Ishikawa (cell line): Measurements from ENCODE around the gene PTPN1.

Source experiments
- CEBPB ChIP-seq: IDR thresholded peaks from 2 replicates; pipeline ENCODE4 v1.6.1; 2012
- CREB1 ChIP-seq: IDR thresholded peaks from 2 replicates; pipeline ENCODE4 v1.6.1; 2012; ENCODE audit warnings: low read depth
- EGR1 ChIP-seq: IDR thresholded peaks from 2 replicates; pipeline ENCODE4 v1.6.1; 2012
- EP300 ChIP-seq: IDR thresholded peaks from 2 replicates; pipeline ENCODE4 v1.6.1; 2012; ENCODE audit warnings: borderline replicate concordance
- FOXM1 ChIP-seq: IDR thresholded peaks from 2 replicates; pipeline ENCODE4 v1.6.1; 2012; ENCODE audit warnings: low read depth, borderline replicate concordance
- NFIC ChIP-seq: IDR thresholded peaks from 2 replicates; pipeline ENCODE4 v1.6.1; 2012
- RAD21 ChIP-seq: IDR thresholded peaks from 2 replicates; pipeline ENCODE4 v1.6.1; 2012; ENCODE audit warnings: low read depth
- TAF1 ChIP-seq: IDR thresholded peaks from 2 replicates; pipeline ENCODE4 v1.6.1; 2012; ENCODE audit warnings: low read depth, mild to moderate bottlenecking
- TCF12 ChIP-seq: IDR thresholded peaks from 2 replicates; pipeline ENCODE4 v1.6.1; 2012; ENCODE audit warnings: low read depth
- TEAD4 ChIP-seq: IDR thresholded peaks from 2 replicates; pipeline ENCODE4 v1.6.1; 2012
- YY1 ChIP-seq: IDR thresholded peaks from 2 replicates; pipeline ENCODE4 v1.6.1; 2012; ENCODE audit warnings: low read depth
- ZBTB7A ChIP-seq: IDR thresholded peaks from 2 replicates; pipeline ENCODE4 v1.6.1; 2012; ENCODE audit warnings: low read depth
- TF ChIP-seq, protein P1 (sequence below): IDR thresholded peaks from 2 replicates; pipeline ENCODE4 v1.6.1; 2012
- TF ChIP-seq, protein P2 (sequence below): IDR thresholded peaks from 2 replicates; pipeline ENCODE4 v1.6.1; 2012
- TF ChIP-seq, protein P3 (sequence below): IDR thresholded peaks from 2 replicates; pipeline ENCODE4 v1.6.1; 2012; ENCODE audit warnings: low read depth, mild to moderate bottlenecking

Gene PTPN1

DNA sequence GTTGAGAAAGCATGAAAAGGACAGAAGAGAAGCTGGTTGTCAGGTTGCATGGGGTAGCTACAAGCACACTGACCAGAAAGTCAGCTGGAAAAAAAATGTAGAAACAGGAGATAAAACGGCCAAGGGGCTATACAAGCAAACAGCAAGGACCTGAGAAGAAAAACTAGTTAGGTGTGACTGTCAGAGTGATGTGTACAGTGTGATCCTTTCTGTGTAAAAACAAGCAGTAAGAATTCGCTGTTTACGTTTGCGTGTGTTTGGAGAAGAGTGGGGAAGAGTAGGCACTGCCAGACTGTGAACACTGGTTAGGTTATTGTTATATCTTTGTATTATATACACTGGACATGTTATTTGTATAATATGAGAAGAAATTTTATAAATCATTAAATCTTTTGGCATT, 28.1 kb downstream of the PTPN1 start:
- TF ChIP-seq TCF12 (no peak), FOXM1 (no peak), CEBPB (no peak), TAF1 (no peak), NFIC (no peak), CREB1 (no peak), EP300 (no peak), EGR1 (no peak)
- TF ChIP-seq, protein P1, sequence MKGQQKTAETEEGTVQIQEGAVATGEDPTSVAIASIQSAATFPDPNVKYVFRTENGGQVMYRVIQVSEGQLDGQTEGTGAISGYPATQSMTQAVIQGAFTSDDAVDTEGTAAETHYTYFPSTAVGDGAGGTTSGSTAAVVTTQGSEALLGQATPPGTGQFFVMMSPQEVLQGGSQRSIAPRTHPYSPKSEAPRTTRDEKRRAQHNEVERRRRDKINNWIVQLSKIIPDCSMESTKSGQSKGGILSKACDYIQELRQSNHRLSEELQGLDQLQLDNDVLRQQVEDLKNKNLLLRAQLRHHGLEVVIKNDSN, result no peak
- TF ChIP-seq, protein P2, sequence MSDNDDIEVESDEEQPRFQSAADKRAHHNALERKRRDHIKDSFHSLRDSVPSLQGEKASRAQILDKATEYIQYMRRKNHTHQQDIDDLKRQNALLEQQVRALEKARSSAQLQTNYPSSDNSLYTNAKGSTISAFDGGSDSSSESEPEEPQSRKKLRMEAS, result no peak
- TF ChIP-seq, protein P3, sequence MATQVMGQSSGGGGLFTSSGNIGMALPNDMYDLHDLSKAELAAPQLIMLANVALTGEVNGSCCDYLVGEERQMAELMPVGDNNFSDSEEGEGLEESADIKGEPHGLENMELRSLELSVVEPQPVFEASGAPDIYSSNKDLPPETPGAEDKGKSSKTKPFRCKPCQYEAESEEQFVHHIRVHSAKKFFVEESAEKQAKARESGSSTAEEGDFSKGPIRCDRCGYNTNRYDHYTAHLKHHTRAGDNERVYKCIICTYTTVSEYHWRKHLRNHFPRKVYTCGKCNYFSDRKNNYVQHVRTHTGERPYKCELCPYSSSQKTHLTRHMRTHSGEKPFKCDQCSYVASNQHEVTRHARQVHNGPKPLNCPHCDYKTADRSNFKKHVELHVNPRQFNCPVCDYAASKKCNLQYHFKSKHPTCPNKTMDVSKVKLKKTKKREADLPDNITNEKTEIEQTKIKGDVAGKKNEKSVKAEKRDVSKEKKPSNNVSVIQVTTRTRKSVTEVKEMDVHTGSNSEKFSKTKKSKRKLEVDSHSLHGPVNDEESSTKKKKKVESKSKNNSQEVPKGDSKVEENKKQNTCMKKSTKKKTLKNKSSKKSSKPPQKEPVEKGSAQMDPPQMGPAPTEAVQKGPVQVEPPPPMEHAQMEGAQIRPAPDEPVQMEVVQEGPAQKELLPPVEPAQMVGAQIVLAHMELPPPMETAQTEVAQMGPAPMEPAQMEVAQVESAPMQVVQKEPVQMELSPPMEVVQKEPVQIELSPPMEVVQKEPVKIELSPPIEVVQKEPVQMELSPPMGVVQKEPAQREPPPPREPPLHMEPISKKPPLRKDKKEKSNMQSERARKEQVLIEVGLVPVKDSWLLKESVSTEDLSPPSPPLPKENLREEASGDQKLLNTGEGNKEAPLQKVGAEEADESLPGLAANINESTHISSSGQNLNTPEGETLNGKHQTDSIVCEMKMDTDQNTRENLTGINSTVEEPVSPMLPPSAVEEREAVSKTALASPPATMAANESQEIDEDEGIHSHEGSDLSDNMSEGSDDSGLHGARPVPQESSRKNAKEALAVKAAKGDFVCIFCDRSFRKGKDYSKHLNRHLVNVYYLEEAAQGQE, result no peak

DNA sequence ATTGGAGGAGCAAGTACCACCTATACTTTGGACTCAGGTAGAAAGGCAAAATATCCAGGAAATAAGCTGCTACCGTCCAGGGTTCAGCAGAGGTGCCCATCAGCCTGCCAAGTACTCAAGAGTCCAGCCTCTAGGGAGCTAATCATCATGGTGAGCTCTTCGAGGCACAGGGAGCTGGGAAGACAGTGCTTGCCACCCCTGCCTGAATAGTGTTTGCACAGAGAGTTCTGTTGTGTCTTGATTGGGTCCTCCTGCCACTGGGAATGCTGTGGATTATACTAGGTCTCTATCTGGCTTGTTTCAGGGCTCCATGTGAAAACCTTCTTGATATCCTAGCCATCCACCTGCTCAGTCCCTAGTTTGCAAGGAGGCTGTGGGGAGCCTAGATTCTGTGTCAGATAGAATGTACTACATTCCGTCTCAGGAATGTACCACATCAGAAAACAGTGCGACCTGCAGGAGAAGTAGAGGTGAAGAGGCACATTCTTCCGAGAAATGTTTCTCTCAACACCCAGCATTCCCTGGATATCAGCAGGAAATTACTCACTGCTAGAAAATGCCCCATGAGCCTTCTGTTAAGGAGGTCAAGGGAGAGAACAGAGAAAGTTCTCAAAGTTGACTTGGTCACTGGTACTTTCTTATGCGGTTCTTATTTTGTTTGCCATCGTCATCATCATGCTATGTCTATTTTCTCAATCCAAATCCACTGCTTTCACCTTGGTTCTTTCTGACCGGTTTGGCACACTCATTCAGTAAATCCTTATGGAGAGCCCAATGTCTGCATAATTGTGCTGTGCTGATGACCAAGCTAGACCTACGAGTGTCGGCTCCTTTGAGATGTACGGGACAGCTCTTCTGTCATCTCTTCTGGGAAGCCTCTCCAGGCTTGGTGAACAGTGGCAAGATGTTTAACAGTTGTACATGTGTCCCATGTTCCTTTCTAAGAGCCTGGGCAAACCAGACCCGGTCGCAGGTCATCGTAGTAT, 30.7 kb downstream of the PTPN1 start:
- TF ChIP-seq TEAD4, result peak; percentile 73
- TF ChIP-seq, protein P3, result no peak

DNA sequence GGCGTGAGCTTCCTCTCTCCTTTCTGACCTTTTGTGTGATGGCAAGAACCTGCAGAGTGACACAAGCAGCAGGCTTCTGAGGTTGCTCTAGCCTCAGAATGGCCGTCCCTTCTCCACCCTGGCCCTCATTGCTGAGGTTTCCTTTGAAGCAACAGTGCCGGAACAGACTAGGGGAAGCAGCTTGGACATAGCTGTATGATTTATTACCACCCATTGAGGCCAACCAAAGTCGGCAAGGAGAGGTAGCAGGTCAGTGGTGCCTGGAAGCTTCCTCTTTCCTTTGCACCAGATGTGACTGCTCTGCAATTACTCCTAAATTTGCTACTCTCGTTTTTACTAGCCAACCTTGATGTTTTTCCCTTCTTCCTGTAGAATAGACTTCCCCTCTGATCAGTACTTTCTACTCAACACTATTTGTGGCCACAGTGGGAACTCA, 31.4 kb downstream of the PTPN1 start:
- TF ChIP-seq, protein P1, result no peak
- TF ChIP-seq YY1, result no peak
- no peak for TF ChIP-seq RAD21
- TF ChIP-seq TCF12, result no peak
- TF ChIP-seq, protein P2, result no peak
- TF ChIP-seq NFIC, result no peak
- no peak for TF ChIP-seq CEBPB
- no peak for TF ChIP-seq FOXM1
- TF ChIP-seq EP300, result no peak
- TF ChIP-seq ZBTB7A, result no peak
- TF ChIP-seq TEAD4, result no peak
- TF ChIP-seq EGR1, result no peak

DNA sequence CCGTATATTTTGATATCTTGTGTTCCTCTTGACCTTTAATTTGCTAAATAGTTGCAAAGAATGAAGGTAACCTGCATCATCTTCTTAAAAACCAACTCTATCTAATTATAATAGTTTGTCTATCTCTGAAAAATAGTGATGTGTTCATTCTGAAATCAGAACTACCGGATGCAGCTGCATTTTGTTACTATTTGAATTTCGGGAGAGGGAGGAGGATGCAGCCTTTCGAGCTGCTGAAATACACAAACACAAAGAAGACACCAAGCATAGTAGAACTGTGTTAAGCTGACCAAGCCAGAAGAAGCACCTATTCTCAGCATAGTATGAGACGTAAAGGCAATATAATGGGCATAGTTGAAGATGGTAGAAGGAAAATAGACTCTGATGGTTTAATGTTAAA, 33.1 kb downstream of the PTPN1 start:
- TF ChIP-seq ZBTB7A, result no peak
- TF ChIP-seq FOXM1, result no peak
- TF ChIP-seq, protein P2, result no peak

DNA sequence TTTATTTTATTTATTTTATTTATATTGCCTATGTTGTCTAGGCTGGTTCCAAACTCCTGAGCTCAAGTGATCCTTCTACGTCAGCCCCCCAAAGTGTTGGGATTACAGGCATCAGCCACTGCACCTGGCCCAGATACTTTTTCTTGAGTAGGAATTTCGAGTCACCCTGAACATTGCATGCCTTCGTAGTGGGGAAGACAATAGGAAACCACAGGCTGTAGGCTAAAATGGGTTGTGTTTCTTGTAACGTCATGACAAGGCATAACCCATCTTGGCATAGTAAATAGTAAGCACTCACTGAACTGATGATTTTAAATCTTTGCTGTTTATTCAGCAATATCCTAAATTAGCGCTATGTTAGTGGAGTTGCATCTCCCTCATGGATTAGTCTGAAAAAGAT, 34.9 kb downstream of the PTPN1 start:
- no peak for TF ChIP-seq TAF1
- TF ChIP-seq, protein P1, result no peak
- no peak for TF ChIP-seq ZBTB7A

DNA sequence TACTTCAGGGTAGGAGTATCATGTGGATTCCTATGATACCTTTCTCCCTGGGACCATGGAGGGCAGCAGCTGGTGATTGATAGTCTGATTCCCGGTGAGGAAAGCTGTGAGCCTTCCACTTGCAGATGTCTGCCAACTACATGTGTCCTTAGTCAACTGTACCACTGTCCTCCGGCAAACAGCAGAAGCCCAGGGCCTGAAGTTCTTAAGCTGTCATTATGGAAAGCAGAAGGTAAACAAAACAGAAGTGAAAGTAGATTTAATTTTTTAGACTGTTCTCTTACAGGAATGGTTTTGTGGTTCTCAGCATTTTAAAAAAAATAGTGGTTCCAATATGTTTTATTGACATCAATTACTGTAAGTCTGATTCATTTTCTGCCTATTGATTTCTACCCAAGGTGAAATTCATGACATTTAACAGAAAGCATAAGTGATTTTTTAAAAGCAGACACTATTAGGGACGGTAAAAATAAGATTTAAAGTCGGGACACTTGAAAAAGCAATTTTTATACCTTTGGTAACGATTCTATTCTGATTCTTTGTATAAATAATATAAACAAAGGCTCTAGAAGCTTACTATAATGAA, 36.6 kb downstream of the PTPN1 start:
- TF ChIP-seq TAF1, result no peak
- no peak for TF ChIP-seq TEAD4
- no peak for TF ChIP-seq RAD21
- no peak for TF ChIP-seq EGR1
- TF ChIP-seq EP300, result no peak
- TF ChIP-seq, protein P3, result no peak
- TF ChIP-seq YY1, result no peak
- TF ChIP-seq FOXM1, result no peak
- TF ChIP-seq TCF12, result no peak
- TF ChIP-seq, protein P2, result no peak
- TF ChIP-seq, protein P1, result no peak
- no peak for TF ChIP-seq CREB1
- TF ChIP-seq CEBPB, result no peak
- no peak for TF ChIP-seq ZBTB7A
